Left lung (tissue), 10 donors: Measurements from ENCODE around the gene C1GALT1C1L. TPM values are rescaled to one million over a fixed set of nuclear protein-coding genes. Genes with fewer than 3 reads are reported as not detected.

Experiments used
- ATAC-seq: fragments of 200-7000 bp; cut with Tn5 transposase; one replicate; pipeline ENCODE4 v1.9.1; 2020; ENCODE audit warnings: moderate library complexity
- DNase-seq, 4 donors: peaks; one replicate each; pipeline ENCODE4 v3.0.0-alpha.2; 2013 to 2020
- H3K27ac ChIP-seq, 2 donors: fragments of 200-600 bp; sonication (generic) in 1 of 2; one replicate each; pipeline versions ENCODE4 v1.5.0 to v1.8.0; 2020 to 2021
- H3K27me3 ChIP-seq, 2 donors: fragments of 200-600 bp; sonication (generic) in 1 of 2; one replicate each; pipeline versions ENCODE4 v1.5.0 to v1.8.0; 2020 to 2021
- H3K36me3 ChIP-seq, 2 donors: fragments of 200-600 bp; sonication (generic) in 1 of 2; one replicate each; pipeline versions ENCODE4 v1.5.0 to v1.8.0; 2020 to 2021
- H3K4me1 ChIP-seq, 2 donors: fragments of 200-600 bp; one replicate each; pipeline ENCODE4 v1.8.0; 2021
- H3K4me3 ChIP-seq, 2 donors: fragments of 200-600 bp; sonication (generic) in 1 of 2; one replicate each; pipeline versions ENCODE4 v1.5.0 to v1.8.0; 2020 to 2021; ENCODE audit warnings: mild to moderate bottlenecking in 1 of 2
- H3K9me3 ChIP-seq, 2 donors: fragments of 200-600 bp; sonication (generic) in 1 of 2; one replicate each; pipeline versions ENCODE4 v1.5.0 to v1.8.0; 2020 to 2021
- CTCF ChIP-seq, 2 donors: fragments of 200-600 bp; sonication (generic) in 1 of 2; IDR thresholded peaks; one replicate each; pipeline versions ENCODE4 v1.5.0 to v1.8.0; 2021; ENCODE audit warnings: antibody characterized with exemption in 2 of 2
- intact Hi-C, 2 donors: fragments of 100-400 bp; cut with DNase I; formaldehyde crosslinking; loops; one replicate each; pipeline versions ENCODE4 v1.11.2 to v1.14.2; 2022
- polyA plus RNA-seq, 6 donors: library from polyadenylated mRNA; unstranded; fragments of 120-200 nt; gene quantifications; one replicate each; pipeline ENCODE4 v1.2.1, GENCODE V29; 2013; ENCODE audit not compliant: insufficient read length in 6 of 6
- total RNA-seq, 2 donors: library from RNA; stranded (reverse); fragmentation: NEBNext Ultra II Directional; extraction: Animal tissue kit (Norgen Biotek cat#: 25700); gene quantifications; one replicate each; pipeline ENCODE4 v1.2.1, GENCODE V29; 2021
- donor health status: DM: no; HTN: yes; CAD: no.
- donor health status: DM: no; HTN: no; CAD: no.

Gene C1GALT1C1L
- total and polyA plus RNA-seq, 8 donors, result 0.39 to 2.4 (median 1.8) TPM

GRCh38 chr2:43717322-43717721 lies 41.1 kb upstream of the C1GALT1C1L start:
- ATAC-seq, result no peak
- no peak for TF ChIP-seq CTCF (IDR thresholded peaks at IDR 0.05)

GRCh38 chr2:43715300-43716098 lies 39.3 kb upstream of the C1GALT1C1L start:
- no peak for DNase-seq
- H3K27ac ChIP-seq, result no peak overlapping the region
- ATAC-seq, result no peak
- H3K4me3 ChIP-seq, result no peak overlapping the region
- H3K4me1 ChIP-seq, result no peaks in the 10 kb centered on the region
- H3K27me3 ChIP-seq, result no peaks in the 10 kb centered on the region
- intact Hi-C loops, result no loop called here
- no peaks in the 10 kb centered on the region for H3K9me3 ChIP-seq
- no peak for TF ChIP-seq CTCF (IDR thresholded peaks at IDR 0.05)
- H3K36me3 ChIP-seq, result no peaks in the 10 kb centered on the region

More at GRCh38 chr2:43717322-43717721, 41.1 kb upstream of the C1GALT1C1L start:
- no peaks in the 10 kb centered on the region for H3K36me3 ChIP-seq
- intact Hi-C loops, result no loop called here
- no peaks in the 10 kb centered on the region for H3K4me1 ChIP-seq
- H3K27me3 ChIP-seq, result no peaks in the 10 kb centered on the region
- H3K4me3 ChIP-seq, result no peak overlapping the region
- DNase-seq, result no peak
- no peaks in the 10 kb centered on the region for H3K9me3 ChIP-seq
- H3K27ac ChIP-seq, result no peak overlapping the region

GRCh38 chr2:43714164-43714563 lies 37.9 kb upstream of the C1GALT1C1L start:
- no peaks in the 10 kb centered on the region for H3K27me3 ChIP-seq
- intact Hi-C loops, result no loop called here
- TF ChIP-seq CTCF (IDR thresholded peaks at IDR 0.05), result no peak

GRCh38 chr2:43710866-43711265 lies 34.6 kb upstream of the C1GALT1C1L start:
- no peaks in the 10 kb centered on the region for H3K27me3 ChIP-seq
- ATAC-seq, result no peak
- no peaks in the 10 kb centered on the region for H3K4me1 ChIP-seq
- H3K9me3 ChIP-seq, result no peaks in the 10 kb centered on the region
- H3K36me3 ChIP-seq, result no peaks in the 10 kb centered on the region
- TF ChIP-seq CTCF (IDR thresholded peaks at IDR 0.05), result no peak
- no peak for DNase-seq
- H3K4me3 ChIP-seq, result no peak overlapping the region
- intact Hi-C loops, result no loop called here
- H3K27ac ChIP-seq, result no peak overlapping the region

More at GRCh38 chr2:43714164-43714563, 37.9 kb upstream of the C1GALT1C1L start:
- no peak overlapping the region for H3K4me3 ChIP-seq
- H3K4me1 ChIP-seq, result no peaks in the 10 kb centered on the region
- no peak overlapping the region for H3K27ac ChIP-seq
- no peaks in the 10 kb centered on the region for H3K36me3 ChIP-seq
- DNase-seq, result no peak
- no peaks in the 10 kb centered on the region for H3K9me3 ChIP-seq
- no peak for ATAC-seq

GRCh38 chr2:43708891-43709290 lies 32.7 kb upstream of the C1GALT1C1L start:
- Histone ChIP-seq H3K27me3 (no peaks in the 10 kb centered on the region), H3K27ac (no peak overlapping the region), H3K36me3 (no peaks in the 10 kb centered on the region), H3K4me3 (no peak overlapping the region), H3K9me3 (no peaks in the 10 kb centered on the region), H3K4me1 (no peaks in the 10 kb centered on the region)
- no peak for TF ChIP-seq CTCF (IDR thresholded peaks at IDR 0.05)
- ATAC-seq (no peak), DNase-seq (no peak)
- intact Hi-C loops, result no loop called here
